Rectal smooth muscle tissue (tissue), 1 donor: ENCODE results near the gene KIAA0513.

Source experiments
- H3K27ac ChIP-seq: one replicate; pipeline ENCODE4 v1.7.0; 2013; ENCODE audit warnings: low read depth, low read length, inconsistent platforms
- H3K27me3 ChIP-seq: one replicate; pipeline ENCODE4 v1.7.0; 2013; ENCODE audit warnings: low read length; ENCODE audit not compliant: control insufficient read depth, insufficient read depth
- H3K36me3 ChIP-seq: one replicate; pipeline ENCODE4 v1.7.0; 2013; ENCODE audit warnings: low read length; ENCODE audit not compliant: control insufficient read depth, insufficient read depth
- H3K4me1 ChIP-seq: one replicate; pipeline ENCODE4 v1.7.0; 2013; ENCODE audit warnings: low read length; ENCODE audit not compliant: control insufficient read depth, insufficient read depth
- H3K4me3 ChIP-seq: one replicate; pipeline ENCODE4 v1.7.0; 2013; ENCODE audit warnings: low read length
- H3K9ac ChIP-seq: one replicate; pipeline ENCODE4 v1.7.0; 2013; ENCODE audit warnings: low read length

Gene KIAA0513

DNA sequence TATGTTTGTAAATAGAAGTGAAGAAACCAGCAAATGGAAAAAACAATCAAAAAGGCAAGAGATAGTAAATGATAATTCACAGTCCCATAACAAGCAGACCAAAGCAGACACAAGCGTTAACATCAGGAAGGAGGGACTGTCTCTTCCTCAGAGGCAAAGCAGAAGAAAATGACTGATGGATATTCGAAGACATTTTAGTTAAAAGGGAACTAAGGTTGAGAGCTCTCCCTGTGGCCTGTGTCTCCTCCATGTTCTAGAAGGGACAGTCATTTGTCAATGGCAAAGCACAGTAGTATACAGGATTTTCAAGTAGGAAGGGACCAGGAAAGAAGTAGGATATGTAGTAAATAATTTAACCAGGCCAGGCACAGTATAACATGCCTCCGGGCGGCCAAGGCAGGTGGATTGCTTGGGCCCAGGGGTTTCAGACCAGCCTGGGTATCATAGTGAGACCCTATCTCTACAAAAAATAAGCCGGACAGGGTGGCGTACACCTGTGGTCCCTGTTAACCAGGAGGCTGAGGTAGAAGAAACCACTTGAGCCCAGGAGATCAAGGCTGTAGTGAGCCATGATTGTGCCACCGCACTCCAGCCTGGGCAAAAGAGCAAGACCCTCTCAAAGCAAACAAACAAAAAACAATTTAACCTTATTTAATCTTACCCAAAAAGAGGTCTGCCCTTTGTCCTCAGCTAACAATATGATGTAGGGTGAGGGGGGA, 19.9 kb upstream of the KIAA0513 start:
- H3K9ac ChIP-seq = no peak overlapping the region
- H3K4me3 ChIP-seq = no peak overlapping the region
- no peaks in the 10 kb centered on the region for H3K27me3 ChIP-seq
- no peaks in the 10 kb centered on the region for H3K36me3 ChIP-seq
- H3K4me1 ChIP-seq = peaks cover 47% of the 10 kb centered on the region
- no peak overlapping the region for H3K27ac ChIP-seq

DNA sequence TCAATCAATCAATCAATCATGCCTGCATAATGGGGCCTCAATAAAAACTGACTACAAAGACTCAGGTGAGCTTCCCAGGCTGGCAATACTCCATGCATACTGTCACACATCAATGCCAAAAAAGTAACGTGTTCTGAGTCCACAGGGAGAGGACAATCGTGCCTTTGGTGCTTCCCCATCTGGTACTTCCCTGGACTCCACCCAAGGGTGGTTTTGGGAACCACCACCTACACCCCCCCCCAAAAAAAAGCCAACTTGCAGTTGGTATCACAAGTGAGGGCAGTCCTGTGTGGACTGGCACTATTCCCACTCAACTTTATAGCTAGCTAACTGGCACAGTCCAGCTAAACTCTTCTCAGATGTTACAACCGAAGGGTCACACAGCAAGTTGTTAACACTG, 19.3 kb upstream of the KIAA0513 start:
- H3K27me3 ChIP-seq = no peaks in the 10 kb centered on the region
- no peak overlapping the region for H3K27ac ChIP-seq
- peaks cover 42% of the 10 kb centered on the region for H3K4me1 ChIP-seq
- H3K9ac ChIP-seq = no peak overlapping the region
- no peaks in the 10 kb centered on the region for H3K36me3 ChIP-seq
- H3K4me3 ChIP-seq = no peak overlapping the region

DNA sequence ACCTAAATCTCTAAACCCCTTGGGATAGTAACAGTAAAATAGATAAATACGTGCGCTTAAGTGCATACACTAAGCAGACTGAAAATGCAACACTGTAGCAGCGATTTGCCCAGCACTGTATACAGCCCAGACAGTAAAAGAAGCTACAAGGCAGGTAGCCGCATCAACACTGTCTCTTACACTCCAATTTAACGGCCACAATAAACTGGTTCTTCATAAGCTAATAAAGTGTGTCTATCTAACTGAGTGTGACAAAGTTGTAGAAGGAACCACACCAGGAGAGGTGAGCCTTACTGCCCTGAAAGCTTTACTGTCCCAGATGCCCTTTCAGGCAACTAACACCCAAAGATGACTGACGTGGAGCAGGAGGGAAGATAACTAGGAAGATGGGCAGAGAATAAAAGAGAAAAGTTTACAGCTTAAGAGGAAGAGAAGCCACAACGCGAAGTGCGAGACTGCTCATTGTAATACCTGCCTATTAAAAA, 17.1 kb upstream of the KIAA0513 start:
- no peaks in the 10 kb centered on the region for H3K36me3 ChIP-seq
- H3K27ac ChIP-seq = peak overlapping the region; percentile 99
- no peaks in the 10 kb centered on the region for H3K27me3 ChIP-seq
- peak overlapping the region; percentile 96 for H3K4me3 ChIP-seq
- peaks cover 24% of the 10 kb centered on the region for H3K4me1 ChIP-seq
- peak overlapping the region; percentile 69 for H3K9ac ChIP-seq

DNA sequence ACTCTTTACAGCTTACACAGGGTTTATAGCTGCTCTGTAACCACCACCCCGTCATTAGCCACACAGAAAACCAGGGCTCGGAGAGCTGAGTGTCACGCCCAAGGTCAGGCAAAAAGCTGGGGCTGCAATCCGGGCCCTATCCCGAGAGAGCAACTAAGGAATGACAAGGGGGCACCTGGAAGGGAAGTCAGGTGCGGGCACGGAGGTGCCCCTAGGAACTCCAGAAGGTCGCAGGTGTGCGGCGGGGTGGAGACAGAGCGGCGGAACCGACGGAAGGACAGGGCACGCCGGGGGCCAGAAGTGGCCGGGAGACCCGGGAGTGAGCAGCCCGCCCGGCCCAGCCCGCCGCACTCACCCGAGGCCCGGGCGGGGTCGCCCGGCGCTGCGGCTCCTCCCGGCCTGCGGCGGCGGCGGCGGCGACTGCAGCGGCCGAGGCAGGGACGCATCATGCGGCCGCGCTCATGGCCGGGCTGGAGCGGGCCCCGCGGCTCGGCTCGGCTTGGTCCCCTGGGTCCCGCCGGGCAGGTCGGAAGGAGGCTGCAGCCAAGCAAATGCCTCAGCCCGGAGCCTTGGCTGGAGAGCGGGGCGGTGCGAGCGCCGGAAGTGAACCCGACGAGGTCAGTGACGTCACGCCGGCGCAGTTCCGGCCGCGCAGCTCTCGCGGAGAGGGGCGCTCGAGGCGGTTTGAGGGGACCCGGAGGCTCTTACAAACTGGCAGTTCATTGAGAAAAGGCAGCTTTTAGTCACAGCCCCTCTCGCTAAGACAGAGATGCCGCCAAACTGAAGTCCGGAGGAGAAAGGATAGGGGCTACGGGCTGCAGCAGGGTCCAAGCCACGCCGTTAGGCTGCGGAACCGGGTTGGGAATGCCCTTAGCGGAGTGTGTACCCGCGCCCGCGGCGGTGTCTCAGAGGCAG, 16.4 kb upstream of the KIAA0513 start, which contains the start of gene ZDHHC7:
Gene ZDHHC7 (minus strand): TSS at position 605 of the 915 bp plus-strand sequence. CDS start 20,917 bp downstream, outside the sequence.
- H3K36me3 ChIP-seq = no peaks in the 10 kb centered on the region
- H3K27ac ChIP-seq = peak within 1 kb of the TSS; percentile 99
- peaks cover 20% of the 10 kb centered on the region for H3K4me1 ChIP-seq
- H3K27me3 ChIP-seq = no peaks in the 10 kb centered on the region
- peak within 1 kb of the TSS; percentile 96 for H3K4me3 ChIP-seq
- peak within 1 kb of the TSS; percentile 94 for H3K9ac ChIP-seq

DNA sequence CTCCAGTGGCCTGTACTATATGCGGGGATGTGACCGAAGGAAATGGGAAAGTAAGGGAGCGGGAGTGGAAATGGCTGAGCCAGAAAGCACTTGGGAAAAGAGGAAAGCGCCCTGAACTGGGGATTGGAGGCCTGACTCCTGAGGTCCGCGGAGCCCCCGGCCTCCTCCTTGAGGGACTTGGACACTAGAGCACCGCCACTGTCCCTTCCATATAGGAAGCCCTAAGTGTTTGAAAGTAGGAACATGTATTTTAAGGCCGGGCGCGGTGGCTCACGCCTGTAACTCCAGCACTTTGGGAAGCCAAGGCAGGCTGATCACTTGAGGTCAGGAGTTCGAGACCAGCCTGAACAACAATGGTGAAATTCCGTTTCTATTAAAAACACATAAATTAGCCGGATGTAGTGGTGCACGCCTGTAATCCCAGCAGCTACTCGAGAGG, 15.7 kb upstream of the KIAA0513 start:
- Histone ChIP-seq H3K27ac (peak overlapping the region; percentile 99), H3K36me3 (no peaks in the 10 kb centered on the region), H3K9ac (peak overlapping the region; percentile 94), H3K4me3 (peak overlapping the region; percentile 96), H3K27me3 (no peaks in the 10 kb centered on the region), H3K4me1 (peaks cover 20% of the 10 kb centered on the region)

DNA sequence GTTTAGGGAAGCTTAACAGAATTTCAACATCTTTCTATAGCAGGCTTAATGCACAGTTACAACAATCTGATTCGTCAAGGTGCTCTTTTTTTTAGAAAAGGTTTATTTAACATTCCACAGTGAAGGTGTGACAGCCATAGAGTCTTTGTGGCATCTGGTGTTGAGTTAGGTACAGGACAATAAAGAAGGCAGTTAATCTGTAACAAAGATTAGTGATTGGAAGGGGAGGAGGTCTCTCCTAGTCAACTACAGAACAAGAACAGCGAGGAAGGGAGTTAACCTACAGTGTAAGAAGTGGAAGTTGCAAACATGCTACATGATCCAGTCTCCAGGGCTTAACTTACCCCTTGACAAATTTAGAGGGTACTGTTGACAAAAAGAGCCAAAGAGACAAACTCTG, 13.3 kb upstream of the KIAA0513 start:
- Histone ChIP-seq H3K9ac (no peak overlapping the region), H3K36me3 (no peaks in the 10 kb centered on the region), H3K27ac (no peak overlapping the region), H3K4me3 (no peak overlapping the region), H3K27me3 (no peaks in the 10 kb centered on the region), H3K4me1 (peaks cover 8% of the 10 kb centered on the region)

DNA sequence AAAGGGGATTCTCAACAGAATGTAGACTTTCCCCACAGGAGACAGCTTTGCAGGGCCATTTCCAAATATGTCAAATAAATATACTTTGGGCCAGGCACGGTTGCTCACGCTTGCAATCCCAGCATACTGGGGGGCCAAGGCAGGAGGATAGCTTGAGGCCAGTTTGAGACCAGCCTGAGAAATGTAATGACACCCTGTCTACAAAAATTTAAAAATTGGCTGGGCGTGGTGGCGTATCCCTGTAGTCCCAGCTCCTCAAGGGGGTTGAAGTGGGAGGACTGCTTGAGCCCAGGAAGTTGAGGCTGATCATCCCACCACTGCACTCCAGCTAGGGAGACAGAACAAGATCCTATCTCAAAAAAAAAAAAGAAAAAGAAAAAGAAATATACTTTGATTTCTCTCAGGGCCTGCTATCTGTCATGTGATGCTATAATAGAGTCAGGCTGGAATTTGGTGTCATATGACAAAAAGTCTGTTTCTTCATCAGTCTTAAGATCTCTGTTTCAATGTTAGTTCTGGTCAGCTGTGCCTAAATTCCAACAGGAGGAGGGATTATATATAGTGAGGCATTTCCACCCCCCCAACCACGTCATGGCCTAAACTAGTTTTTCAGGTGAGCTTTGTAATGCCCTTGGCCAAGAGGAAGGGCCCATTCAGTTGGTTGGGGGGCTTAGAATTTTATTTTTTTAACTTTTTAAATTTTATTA, 12.0 kb upstream of the KIAA0513 start:
- Histone ChIP-seq H3K36me3 (no peaks in the 10 kb centered on the region), H3K4me3 (no peak overlapping the region), H3K27ac (no peak overlapping the region), H3K4me1 (no peaks in the 10 kb centered on the region), H3K9ac (no peak overlapping the region), H3K27me3 (no peaks in the 10 kb centered on the region)

DNA sequence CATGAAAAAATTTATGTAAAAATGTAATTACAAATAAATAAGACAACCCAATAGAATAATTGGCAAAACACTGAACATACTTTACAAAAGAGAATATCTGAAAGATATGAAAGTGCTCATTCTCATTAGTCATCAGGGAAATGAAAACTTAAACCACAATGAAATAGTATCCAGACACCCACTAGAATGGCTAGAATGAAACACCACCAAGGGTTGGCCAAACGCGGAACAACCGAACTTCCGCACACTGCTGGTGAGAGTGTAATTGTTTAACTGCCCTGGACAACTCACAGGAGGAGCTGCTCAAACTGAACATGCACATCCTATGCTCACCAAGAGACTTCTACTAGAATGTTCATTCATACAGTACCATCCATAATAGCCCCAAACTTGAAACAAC, 10.4 kb upstream of the KIAA0513 start:
- Histone ChIP-seq H3K4me3 (no peak overlapping the region), H3K27ac (no peak overlapping the region), H3K4me1 (no peaks in the 10 kb centered on the region), H3K9ac (no peak overlapping the region), H3K36me3 (no peaks in the 10 kb centered on the region), H3K27me3 (no peaks in the 10 kb centered on the region)

DNA sequence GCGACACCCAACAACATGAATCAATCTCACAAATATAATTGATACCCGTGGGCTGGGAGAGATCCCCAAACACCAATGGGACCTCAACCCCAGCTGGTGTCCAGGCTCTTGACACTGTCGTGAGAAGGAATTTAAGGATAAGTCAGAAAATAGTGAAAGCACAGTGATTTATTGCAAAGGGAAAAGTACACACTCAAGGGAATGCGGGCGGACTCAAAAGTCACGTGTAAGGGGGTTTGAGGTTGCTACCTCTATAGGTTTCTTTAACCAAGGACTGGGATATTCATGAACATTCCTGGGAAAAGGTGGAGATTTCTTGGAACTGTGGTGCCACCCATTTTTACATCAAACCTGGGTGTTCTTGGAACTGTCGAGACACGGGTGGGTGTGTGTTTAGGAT, 10.0 kb upstream of the KIAA0513 start:
- Histone ChIP-seq H3K4me3 (no peak overlapping the region), H3K4me1 (no peaks in the 10 kb centered on the region), H3K27ac (no peak overlapping the region), H3K27me3 (no peaks in the 10 kb centered on the region), H3K36me3 (no peaks in the 10 kb centered on the region), H3K9ac (no peak overlapping the region)

DNA sequence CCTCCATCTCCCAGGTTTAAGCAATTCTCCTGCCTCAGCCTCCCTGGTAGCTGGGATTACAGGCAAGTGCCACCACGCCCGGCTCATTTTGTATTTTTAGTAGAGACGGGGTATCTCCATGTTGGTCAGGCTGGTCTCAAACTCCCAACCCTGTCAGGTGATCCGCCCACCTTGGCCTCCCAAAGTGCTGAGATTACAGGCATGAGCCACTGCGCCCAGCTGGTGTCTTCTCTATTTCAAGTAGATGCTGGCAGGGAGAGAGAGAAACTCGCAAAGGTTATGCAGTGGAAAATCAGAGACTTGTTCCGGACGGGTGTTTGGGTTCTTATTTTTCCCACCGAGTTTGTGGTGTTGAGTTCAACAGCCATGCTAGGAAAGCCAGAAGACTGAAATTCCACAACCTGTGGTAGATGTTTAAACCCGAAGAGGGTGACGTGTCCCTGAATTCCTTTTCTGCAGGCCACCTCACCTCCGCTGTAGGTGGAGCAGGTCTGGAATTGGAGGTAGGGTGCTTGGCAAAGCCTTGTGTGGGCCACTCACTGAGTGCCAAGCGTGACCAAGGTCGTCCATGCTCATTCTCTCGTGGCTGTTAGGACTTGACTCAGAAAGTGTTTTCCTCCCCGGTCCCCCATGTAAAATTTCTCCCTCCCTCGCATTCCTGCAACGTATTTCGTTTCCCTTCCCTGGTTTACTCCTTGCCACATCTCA, 8.9 kb upstream of the KIAA0513 start:
- Histone ChIP-seq H3K27me3 (no peaks in the 10 kb centered on the region), H3K4me3 (no peak overlapping the region), H3K27ac (no peak overlapping the region), H3K9ac (no peak overlapping the region), H3K36me3 (no peaks in the 10 kb centered on the region), H3K4me1 (no peaks in the 10 kb centered on the region)

DNA sequence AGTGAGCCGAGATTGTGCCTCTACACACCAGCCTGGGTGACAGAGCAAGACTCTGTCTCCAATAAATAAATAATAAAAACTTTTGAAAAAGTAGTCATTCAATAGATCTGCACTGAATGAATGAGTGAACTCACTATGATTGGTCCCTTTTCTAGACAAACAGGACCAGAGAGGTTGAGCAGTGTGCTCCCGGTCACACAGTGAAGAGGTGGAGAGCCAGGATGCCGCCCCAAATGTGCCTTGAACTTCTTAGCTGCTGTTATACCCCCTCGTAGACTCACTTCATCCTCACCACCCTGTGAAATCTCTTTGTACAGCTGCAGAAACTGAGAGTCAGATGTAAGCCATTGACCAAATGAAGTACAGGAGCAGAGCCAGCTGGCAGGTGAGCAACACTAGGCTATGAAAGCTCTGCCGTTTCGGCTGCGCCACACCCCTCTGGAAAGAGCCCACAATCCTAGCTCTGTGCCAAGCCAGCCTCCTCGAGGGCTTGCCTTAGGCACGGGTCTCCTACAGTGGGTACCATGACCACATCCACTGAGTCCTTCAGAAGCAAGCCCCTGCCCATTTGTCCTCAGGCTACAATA, 7.8 kb upstream of the KIAA0513 start:
- H3K27me3 ChIP-seq = no peaks in the 10 kb centered on the region
- H3K36me3 ChIP-seq = no peaks in the 10 kb centered on the region
- H3K4me1 ChIP-seq = no peaks in the 10 kb centered on the region
- no peak overlapping the region for H3K9ac ChIP-seq
- no peak overlapping the region for H3K27ac ChIP-seq
- H3K4me3 ChIP-seq = no peak overlapping the region
